Neural progenitor cell (in vitro differentiated cells): ENCODE data around the gene IQCK. TPM values are rescaled to one million over a fixed set of nuclear protein-coding genes. Genes with fewer than 3 reads are reported as not detected.

Experiments
- DNase-seq: peaks from one replicate; pipeline ENCODE4 v3.0.0-alpha.2; 2016; ENCODE audit warnings: low spot score
- H2AFZ ChIP-seq: fragments of 200-600 bp; sonication (generic); replicated peaks from 2 replicates; pipeline ENCODE4 v1.6.1; 2016; ENCODE audit warnings: antibody characterized with exemption
- H3F3A ChIP-seq: fragments of 200-600 bp; sonication (generic); 2 replicates; pipeline ENCODE4 v1.6.1; 2016; ENCODE audit warnings: antibody characterized with exemption, low read depth
- H3K27ac ChIP-seq: fragments of 200-600 bp; sonication (generic); 2 replicates; pipeline ENCODE4 v1.5.1; 2016; ENCODE audit warnings: mild to moderate bottlenecking
- H3K27me3 ChIP-seq: fragments of 200-600 bp; sonication (generic); 2 replicates; pipeline ENCODE4 v1.6.1; 2016; ENCODE audit warnings: mild to moderate bottlenecking, moderate library complexity
- H3K36me3 ChIP-seq: fragments of 200-600 bp; sonication (generic); 2 replicates; pipeline ENCODE4 v1.5.1; 2016
- H3K4me1 ChIP-seq: fragments of 200-600 bp; sonication (generic); 2 replicates; pipeline ENCODE4 v1.6.1; 2016; ENCODE audit warnings: mixed run types
- H3K4me2 ChIP-seq: fragments of 200-600 bp; sonication (generic); 2 replicates; pipeline ENCODE4 v1.6.1; 2016
- H3K4me3 ChIP-seq: fragments of 200-600 bp; sonication (generic); 2 replicates; pipeline ENCODE4 v1.5.1; 2016
- H3K79me2 ChIP-seq: fragments of 200-600 bp; sonication (generic); 2 replicates; pipeline ENCODE4 v1.6.1; 2016; ENCODE audit warnings: low read depth
- H3K9ac ChIP-seq: fragments of 200-600 bp; sonication (generic); 2 replicates; pipeline ENCODE4 v1.6.1; 2016
- H3K9me3 ChIP-seq: fragments of 200-600 bp; sonication (generic); 2 replicates; pipeline ENCODE4 v1.5.1; 2016; ENCODE audit warnings: low read depth
- H4K20me1 ChIP-seq: fragments of 200-600 bp; sonication (generic); 2 replicates; pipeline ENCODE4 v1.6.1; 2016; ENCODE audit warnings: low read depth
- H3K27ac Mint-ChIP-seq: 3 replicates; pipeline ENCODE4 v1.8.0; 2021; ENCODE audit warnings: mixed read lengths
- H3K27me3 Mint-ChIP-seq: 2 replicates; pipeline ENCODE4 v1.8.0; 2022; ENCODE audit warnings: low read depth, mild to moderate bottlenecking, inconsistent platforms, moderate library complexity, mixed read lengths; ENCODE audit not compliant: insufficient read depth
- H3K36me3 Mint-ChIP-seq: 3 replicates; pipeline ENCODE4 v1.8.0; 2021; ENCODE audit warnings: mixed read lengths
- H3K4me1 Mint-ChIP-seq: 3 replicates; pipeline ENCODE4 v1.8.0; 2021; ENCODE audit warnings: mixed read lengths
- H3K4me3 Mint-ChIP-seq: 3 replicates; pipeline ENCODE4 v1.8.0; 2021; ENCODE audit warnings: mild to moderate bottlenecking, moderate library complexity, mixed read lengths
- H3K9me3 Mint-ChIP-seq: 3 replicates; pipeline ENCODE4 v1.8.0; 2020; ENCODE audit warnings: mixed read lengths
- EZH2 ChIP-seq: fragments of 200-600 bp; sonication (generic); IDR thresholded peaks from 2 replicates; pipeline ENCODE4 v1.6.1; 2017; ENCODE audit warnings: antibody characterized with exemption, mild to moderate bottlenecking, moderate library complexity
- EZH2phosphoT487 ChIP-seq: fragments of 200-600 bp; sonication (generic); IDR thresholded peaks from 2 replicates; pipeline ENCODE4 v1.6.1; 2017; ENCODE audit warnings: antibody characterized with exemption
- total RNA-seq: library from RNA; depleted of rRNA; stranded (reverse); fragments of >200 nt; gene quantifications from 2 replicates; pipeline ENCODE4 v1.2.3, GENCODE V29; 2015; ENCODE audit warnings: low replicate concordance
- TF ChIP-seq, protein P1 (sequence below): fragments of 200-600 bp; sonication (generic); IDR thresholded peaks from 2 replicates; pipeline ENCODE4 v1.5.1; 2017; ENCODE audit warnings: antibody characterized with exemption, mild to moderate bottlenecking

Gene IQCK
- total RNA-seq, 1 donor from 2014 or later: 22.1 TPM

DNA sequence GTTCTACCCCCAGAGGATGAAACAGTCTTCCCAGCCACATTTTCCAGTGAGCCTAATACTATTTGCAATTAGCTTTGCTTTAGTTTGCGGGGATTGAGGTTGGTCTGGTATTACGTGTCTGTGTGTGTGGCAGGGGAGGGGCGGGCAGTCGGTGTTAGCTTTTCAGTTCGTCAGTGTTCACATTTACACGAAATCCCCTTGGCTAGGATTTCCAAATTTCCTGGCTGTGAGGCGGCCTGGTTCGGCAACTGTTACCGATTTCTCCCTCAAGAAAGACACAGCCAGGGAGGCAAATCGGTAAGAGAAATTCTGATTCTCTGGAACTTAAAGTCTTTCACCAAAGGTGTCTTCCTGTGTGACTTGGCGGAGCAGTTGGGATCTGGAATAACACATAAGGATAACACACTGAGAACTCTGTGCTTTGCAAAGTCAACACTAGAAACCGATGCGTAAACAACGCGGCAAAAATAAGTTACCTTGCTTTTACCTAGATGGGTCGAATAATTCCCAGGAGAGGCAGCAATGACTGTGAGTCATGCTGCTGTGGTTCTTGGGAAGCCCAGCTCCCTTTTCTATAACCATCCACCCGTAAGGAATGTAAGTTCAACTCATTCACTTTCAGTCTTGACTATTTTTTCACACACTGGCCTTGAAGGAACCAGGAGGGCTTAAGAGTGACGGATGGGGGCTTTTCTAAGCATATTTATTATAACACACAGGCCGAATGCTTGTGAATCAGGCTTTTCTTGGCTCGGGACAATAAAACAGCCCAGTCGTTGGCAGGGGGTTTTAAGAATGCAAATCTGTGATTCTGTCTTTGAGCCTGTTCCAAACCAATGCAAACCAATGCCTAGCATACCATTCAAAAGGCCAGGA lies 142.3 kb downstream of the IQCK start:
- Mint-ChIP-seq H3K27ac (peak overlapping the region; percentile 99), H3K36me3 (peaks cover 44% of the 10 kb centered on the region), H3K4me1 (peaks cover 77% of the 10 kb centered on the region), H3K9me3 (no peaks in the 10 kb centered on the region), H3K4me3 (peak overlapping the region; percentile 80), H3K27me3 (peaks cover 2% of the 10 kb centered on the region)
- Histone ChIP-seq H3K9ac (no peak overlapping the region), H3K79me2 (peaks cover 54% of the 10 kb centered on the region), H3F3A (peaks cover 71% of the 10 kb centered on the region), H3K4me3 (peak overlapping the region; percentile 40), H4K20me1 (peaks cover 6% of the 10 kb centered on the region), H3K9me3 (no peaks in the 10 kb centered on the region), H3K27me3 (no peaks in the 10 kb centered on the region), H3K4me1 (peaks cover 57% of the 10 kb centered on the region), H2AFZ (no peak overlapping the region), H3K4me2 (peak overlapping the region; percentile 75), H3K27ac (peak overlapping the region; percentile 90), H3K36me3 (no peaks in the 10 kb centered on the region)
- DNase-seq: peak; percentile 56
- TF ChIP-seq EZH2phosphoT487: no peak
- TF ChIP-seq, protein P1, sequence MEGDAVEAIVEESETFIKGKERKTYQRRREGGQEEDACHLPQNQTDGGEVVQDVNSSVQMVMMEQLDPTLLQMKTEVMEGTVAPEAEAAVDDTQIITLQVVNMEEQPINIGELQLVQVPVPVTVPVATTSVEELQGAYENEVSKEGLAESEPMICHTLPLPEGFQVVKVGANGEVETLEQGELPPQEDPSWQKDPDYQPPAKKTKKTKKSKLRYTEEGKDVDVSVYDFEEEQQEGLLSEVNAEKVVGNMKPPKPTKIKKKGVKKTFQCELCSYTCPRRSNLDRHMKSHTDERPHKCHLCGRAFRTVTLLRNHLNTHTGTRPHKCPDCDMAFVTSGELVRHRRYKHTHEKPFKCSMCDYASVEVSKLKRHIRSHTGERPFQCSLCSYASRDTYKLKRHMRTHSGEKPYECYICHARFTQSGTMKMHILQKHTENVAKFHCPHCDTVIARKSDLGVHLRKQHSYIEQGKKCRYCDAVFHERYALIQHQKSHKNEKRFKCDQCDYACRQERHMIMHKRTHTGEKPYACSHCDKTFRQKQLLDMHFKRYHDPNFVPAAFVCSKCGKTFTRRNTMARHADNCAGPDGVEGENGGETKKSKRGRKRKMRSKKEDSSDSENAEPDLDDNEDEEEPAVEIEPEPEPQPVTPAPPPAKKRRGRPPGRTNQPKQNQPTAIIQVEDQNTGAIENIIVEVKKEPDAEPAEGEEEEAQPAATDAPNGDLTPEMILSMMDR: no peak

DNA sequence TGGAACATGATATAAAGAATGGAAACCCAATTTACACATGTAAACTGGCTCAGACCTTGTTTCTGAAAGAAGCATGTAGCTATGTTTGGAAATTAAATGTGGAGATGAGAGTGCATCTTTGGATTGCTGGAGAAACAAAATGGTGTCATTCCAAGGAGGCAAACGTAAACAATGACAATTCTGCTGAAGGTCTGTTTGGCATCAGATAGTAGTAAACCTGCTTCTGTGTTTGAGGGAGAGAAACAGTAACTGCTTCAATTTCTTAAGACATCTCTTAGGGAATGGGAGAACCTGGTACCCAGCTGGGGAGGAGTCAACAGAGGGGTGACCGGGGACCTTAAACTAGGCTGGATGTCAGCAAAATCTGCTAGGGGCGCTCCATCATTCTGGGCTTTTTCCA lies 143.1 kb downstream of the IQCK start:
- Histone ChIP-seq H4K20me1 (peaks cover 6% of the 10 kb centered on the region), H3F3A (peaks cover 68% of the 10 kb centered on the region), H3K9me3 (no peaks in the 10 kb centered on the region), H3K4me3 (peak overlapping the region; percentile 40), H3K4me1 (peaks cover 57% of the 10 kb centered on the region), H3K27ac (peak overlapping the region; percentile 90), H3K79me2 (peaks cover 61% of the 10 kb centered on the region), H3K9ac (no peak overlapping the region), H3K4me2 (peak overlapping the region; percentile 75), H3K27me3 (no peaks in the 10 kb centered on the region), H2AFZ (no peak overlapping the region), H3K36me3 (no peaks in the 10 kb centered on the region)
- TF ChIP-seq, protein P1: no peak
- TF ChIP-seq EZH2 (no peak), EZH2phosphoT487 (no peak)
- no peak for DNase-seq
- peak overlapping the region; percentile 80 for H3K4me3 Mint-ChIP-seq
- H3K27ac Mint-ChIP-seq: peak overlapping the region; percentile 99
- H3K4me1 Mint-ChIP-seq: peaks cover 71% of the 10 kb centered on the region
- no peaks in the 10 kb centered on the region for H3K9me3 Mint-ChIP-seq
- peaks cover 2% of the 10 kb centered on the region for H3K27me3 Mint-ChIP-seq
- peaks cover 37% of the 10 kb centered on the region for H3K36me3 Mint-ChIP-seq

DNA sequence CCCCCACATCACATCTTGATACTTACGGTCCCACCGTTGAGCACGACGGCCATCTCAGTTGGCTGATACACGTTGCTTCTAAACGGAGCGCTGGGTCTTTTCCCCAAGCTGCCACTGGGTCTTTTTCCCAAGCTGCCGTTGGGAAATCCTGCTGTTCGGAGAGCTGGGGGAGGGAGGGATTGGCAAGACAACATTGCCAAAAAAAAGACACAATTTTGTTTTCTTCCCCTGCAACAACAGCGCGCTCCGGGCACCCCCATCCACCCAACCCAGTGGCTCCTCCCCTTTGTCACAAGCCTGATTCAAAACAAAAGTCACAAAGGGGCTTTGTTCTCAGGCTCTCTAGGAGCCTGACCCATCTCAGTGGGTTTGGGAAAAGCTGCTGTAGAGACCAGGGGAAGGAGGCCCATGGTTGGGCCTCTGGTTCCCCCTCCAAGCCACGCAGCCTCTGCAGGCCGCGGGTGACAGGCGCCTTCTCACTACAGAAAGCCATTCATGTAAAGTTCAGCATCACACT lies 143.8 kb downstream of the IQCK start:
- H3K4me3 ChIP-seq: peak overlapping the region; percentile 40
- peaks cover 10% of the 10 kb centered on the region for H4K20me1 ChIP-seq
- peak overlapping the region; percentile 15 for H2AFZ ChIP-seq
- peaks cover 57% of the 10 kb centered on the region for H3K4me1 ChIP-seq
- H3K4me2 ChIP-seq: peak overlapping the region; percentile 75
- no peak overlapping the region for H3K9ac ChIP-seq
- H3K27me3 ChIP-seq: no peaks in the 10 kb centered on the region
- H3K4me3 Mint-ChIP-seq: peak overlapping the region; percentile 80
- peaks cover 34% of the 10 kb centered on the region for H3K36me3 Mint-ChIP-seq
- TF ChIP-seq EZH2phosphoT487: no peak
- TF ChIP-seq EZH2: no peak
- TF ChIP-seq, protein P1: no peak
- H3K27ac Mint-ChIP-seq: peak overlapping the region; percentile 99
- H3K27ac ChIP-seq: peak overlapping the region; percentile 90
- H3K79me2 ChIP-seq: peaks cover 67% of the 10 kb centered on the region
- H3F3A ChIP-seq: peaks cover 61% of the 10 kb centered on the region
- H3K9me3 Mint-ChIP-seq: no peaks in the 10 kb centered on the region
- peak; percentile 91 for DNase-seq
- no peaks in the 10 kb centered on the region for H3K9me3 ChIP-seq
- H3K36me3 ChIP-seq: no peaks in the 10 kb centered on the region
- H3K4me1 Mint-ChIP-seq: peaks cover 69% of the 10 kb centered on the region
- peaks cover 2% of the 10 kb centered on the region for H3K27me3 Mint-ChIP-seq
